HG03103 (cell line): Measurements from ENCODE around the gene UNC5A.

Source experiments
- ATAC-seq: cut with Tn5 transposase; IDR thresholded peaks from one replicate; pipeline ENCODE4 v1.9.1; 2021; ENCODE audit warnings: low read depth; ENCODE audit not compliant: unreplicated experiment

The UNC5A gene

GRCh38 chr5:176799488-176799887 lies 10.9 kb upstream of the UNC5A start:
- ATAC-seq: no peak

GRCh38 chr5:176800024-176800423 lies 10.3 kb upstream of the UNC5A start:
- no peak for ATAC-seq

- ATAC-seq: no peak
Measured at GRCh38 chr5:176802116-176802784, 8.1 kb upstream of the UNC5A start.

- ATAC-seq: no peak
Measured at GRCh38 chr5:176803068-176803942, 7.1 kb upstream of the UNC5A start.

- ATAC-seq: no peak
Measured at GRCh38 chr5:176803943-176804498, 6.3 kb upstream of the UNC5A start.

- no peak for ATAC-seq
Measured at GRCh38 chr5:176806137-176806536, 4.2 kb upstream of the UNC5A start.

- ATAC-seq: no peak
Measured at GRCh38 chr5:176809544-176810080, 747 bp upstream of the UNC5A start.

- no peak for ATAC-seq
Measured at GRCh38 chr5:176810687-176811501, 535 bp downstream of the UNC5A start.

- no peak for ATAC-seq
Measured at GRCh38 chr5:176812269-176813259, 2.2 kb downstream of the UNC5A start.

GRCh38 chr5:176813587-176814312 lies 3.4 kb downstream of the UNC5A start:
- no peak for ATAC-seq

- no peak for ATAC-seq
Measured at GRCh38 chr5:176814313-176814685, 3.9 kb downstream of the UNC5A start.

GRCh38 chr5:176814836-176815438 lies 4.6 kb downstream of the UNC5A start:
- ATAC-seq: no peak

GRCh38 chr5:176816043-176816745 lies 5.8 kb downstream of the UNC5A start:
- no peak for ATAC-seq

- no peak for ATAC-seq
Measured at GRCh38 chr5:176816791-176817347, 6.5 kb downstream of the UNC5A start.

- ATAC-seq: no peak
Measured at GRCh38 chr5:176817369-176817840, 7.0 kb downstream of the UNC5A start.

GRCh38 chr5:176817841-176818377 lies 7.5 kb downstream of the UNC5A start:
- no peak for ATAC-seq
